HEK293 (cell line): ENCODE measurements around the gene EPHX1.

Source experiments
- CTCF ChIA-PET: fragments of 350-600 bp; formaldehyde crosslinking; extraction: SDS; loops from one replicate; lab custom pipeline; 2021; ENCODE audit warnings: antibody characterized with exemption; lab: Yijun Ruan, JAX
- POLR2A ChIA-PET: fragments of 300-600 bp; formaldehyde crosslinking; extraction: SDS; loops from one replicate; lab custom pipeline; 2020; ENCODE audit warnings: antibody characterized with exemption, inconsistent platforms; lab: Yijun Ruan, JAX
- H3K27ac ChIP-seq: fragments of 200-500 bp; sonication (Bioruptor generic); 2 replicates; pipeline ENCODE4 v1.5.1; 2014; ENCODE audit warnings: low read depth, low read length, control low read depth, inconsistent platforms; ENCODE audit errors: extremely low read depth
- H3K36me3 ChIP-seq, 2 experiments: fragments of 200-500 bp in 1 of 2; sonication (Bioruptor generic) in 1 of 2; 1 replicate in 1 of 2; 2 replicates in 1 of 2; pipeline ENCODE4 v1.5.1; 2014 to 2017; ENCODE audit warnings: inconsistent platforms in 2 of 2, low read length in 2 of 2; ENCODE audit not compliant: control insufficient read depth in 2 of 2, insufficient read depth in 1 of 2
- H3K4me1 ChIP-seq: fragments of 200-500 bp; sonication (Bioruptor generic); 2 replicates; pipeline ENCODE4 v1.5.1; 2014; ENCODE audit warnings: mild to moderate bottlenecking, low read length, inconsistent platforms; ENCODE audit not compliant: control insufficient read depth, insufficient read depth
- H3K4me3 ChIP-seq: 2 replicates; pipeline ENCODE4 v1.5.1; 2011; ENCODE audit warnings: low read depth, mild to moderate bottlenecking, control low read depth, low read length, moderate library complexity
- H3K9me3 ChIP-seq: fragments of 200-500 bp; sonication (Bioruptor generic); 2 replicates; pipeline ENCODE4 v1.5.1; 2014; ENCODE audit warnings: low read depth, low read length, inconsistent platforms; ENCODE audit not compliant: control insufficient read depth, insufficient read depth
- BCL11B ChIP-seq: fragments of 450-650 bp; formaldehyde crosslinking; IDR thresholded peaks from 2 replicates; pipeline ENCODE4 v1.5.1; 2016; ENCODE audit warnings: low read depth, missing biosample characterization, missing genetic modification characterization
- HOXD13 ChIP-seq: sonication (generic); formaldehyde crosslinking; IDR thresholded peaks from 2 replicates; pipeline ENCODE4 v1.8.0; 2022; ENCODE audit warnings: missing genetic modification reagents, borderline replicate concordance
- OSR2 ChIP-seq: fragments of 450-650 bp; formaldehyde crosslinking; IDR thresholded peaks from 2 replicates; pipeline ENCODE4 v1.5.1; 2016; ENCODE audit warnings: missing biosample characterization, missing genetic modification characterization
- RBAK ChIP-seq: fragments of 450-650 bp; formaldehyde crosslinking; IDR thresholded peaks from 2 replicates; pipeline ENCODE4 v1.5.1; 2016; ENCODE audit warnings: missing biosample characterization, missing genetic modification characterization
- SETDB1 ChIP-seq: IDR thresholded peaks from one replicate; pipeline ENCODE4 v1.6.1; 2017; ENCODE audit warnings: mild to moderate bottlenecking, low read length, moderate library complexity, mixed read lengths; ENCODE audit not compliant: insufficient read length
- SP3 ChIP-seq: fragments of 450-650 bp; formaldehyde crosslinking; IDR thresholded peaks from 2 replicates; pipeline ENCODE4 v1.5.1; 2016; ENCODE audit warnings: missing biosample characterization, missing genetic modification characterization
- ZNF202 ChIP-seq: fragments of 450-650 bp; formaldehyde crosslinking; IDR thresholded peaks from 2 replicates; pipeline ENCODE4 v1.5.1; 2016; ENCODE audit warnings: missing biosample characterization, missing genetic modification characterization, borderline replicate concordance
- ZNF37A ChIP-seq: fragments of 450-650 bp; IDR thresholded peaks from 2 replicates; pipeline ENCODE4 v1.5.1; 2018; ENCODE audit warnings: missing biosample characterization, missing genetic modification characterization
- ZNF416 ChIP-seq: fragments of 450-650 bp; formaldehyde crosslinking; IDR thresholded peaks from 2 replicates; pipeline ENCODE4 v1.5.1; 2016; ENCODE audit warnings: missing biosample characterization, missing genetic modification characterization
- ZNF549 ChIP-seq: fragments of 450-650 bp; IDR thresholded peaks from 2 replicates; pipeline ENCODE4 v1.5.1; 2018; ENCODE audit warnings: missing biosample characterization, missing genetic modification characterization, mild to moderate bottlenecking, inconsistent platforms, moderate library complexity
- ZNF585B ChIP-seq: fragments of 450-650 bp; formaldehyde crosslinking; IDR thresholded peaks from 2 replicates; pipeline ENCODE4 v1.5.1; 2016; ENCODE audit warnings: missing biosample characterization, missing genetic modification characterization
- ZNF639 ChIP-seq: fragments of 450-650 bp; formaldehyde crosslinking; IDR thresholded peaks from 2 replicates; pipeline ENCODE4 v1.5.1; 2016; ENCODE audit warnings: missing biosample characterization, missing genetic modification characterization
- ZNF654 ChIP-seq: fragments of 450-650 bp; formaldehyde crosslinking; IDR thresholded peaks from 2 replicates; pipeline ENCODE4 v1.5.1; 2016; ENCODE audit warnings: low read depth, missing biosample characterization, missing genetic modification characterization
- ZSCAN23 ChIP-seq: fragments of 450-650 bp; formaldehyde crosslinking; IDR thresholded peaks from 2 replicates; pipeline ENCODE4 v1.5.1; 2016; ENCODE audit warnings: missing biosample characterization, missing genetic modification characterization
- ZSCAN4 ChIP-seq: fragments of 450-650 bp; formaldehyde crosslinking; IDR thresholded peaks from 2 replicates; pipeline ENCODE4 v1.5.1; 2017; ENCODE audit warnings: missing biosample characterization, missing genetic modification characterization
- TF ChIP-seq, protein P1 (sequence below): fragments of 450-650 bp; formaldehyde crosslinking; IDR thresholded peaks from 2 replicates; pipeline ENCODE4 v1.5.1; 2016; ENCODE audit warnings: missing biosample characterization, missing genetic modification characterization
- TF ChIP-seq, protein P2 (sequence below): fragments of 450-650 bp; formaldehyde crosslinking; conservative IDR thresholded peaks from 2 replicates; pipeline ENCODE4 v1.5.1; 2016; ENCODE audit warnings: low read depth, missing biosample characterization, missing genetic modification characterization

The EPHX1 gene

DNA sequence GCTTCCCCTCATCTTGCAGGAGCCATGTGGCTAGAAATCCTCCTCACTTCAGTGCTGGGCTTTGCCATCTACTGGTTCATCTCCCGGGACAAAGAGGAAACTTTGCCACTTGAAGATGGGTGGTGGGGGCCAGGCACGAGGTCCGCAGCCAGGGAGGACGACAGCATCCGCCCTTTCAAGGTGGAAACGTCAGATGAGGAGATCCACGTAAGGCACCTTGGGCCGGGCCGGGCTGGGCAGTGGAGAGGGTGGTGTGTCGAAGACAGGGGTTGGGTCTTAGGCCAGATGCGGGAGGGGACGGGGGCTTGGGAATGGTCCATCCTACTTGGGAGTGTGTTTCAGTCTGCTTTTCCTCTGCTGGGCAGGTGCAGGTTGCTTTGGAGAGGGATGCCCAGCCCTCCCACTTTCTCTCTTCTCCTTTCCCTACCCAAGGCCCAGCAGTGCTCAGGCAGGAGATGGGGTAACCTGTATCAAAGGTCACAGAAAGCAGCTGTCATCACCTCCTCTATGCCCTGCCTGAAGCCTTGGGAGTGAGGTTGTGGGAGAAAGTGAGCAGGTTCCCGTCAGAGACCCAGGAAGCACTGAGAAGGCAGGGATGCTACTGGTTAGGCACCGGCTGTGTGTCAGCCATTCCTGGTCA is 18.9 kb downstream of the EPHX1 start:
- ChIA-PET POLR2A (no interaction called here), CTCF (interaction anchor here (0.7 kb wide), 1 partner anchor 250 kb away, joined by 4 read pairs; no protein-coding TSS in a partner anchor)
- peaks cover 18 to 34% of the 10 kb centered on the region in 2 experiments for H3K36me3 ChIP-seq
- no peak overlapping the region for H3K4me3 ChIP-seq
- no peaks in the 10 kb centered on the region for H3K9me3 ChIP-seq
- TF ChIP-seq ZNF654 (tag by site-specific recombination) (no peak), ZNF639 (tag by site-specific recombination) (no peak), RBAK (tag by site-specific recombination) (no peak), SETDB1 (no peak), ZNF549 (tag by site-specific recombination) (no peak), HOXD13 (CRISPR knock-in tag) (no peak), ZNF37A (tag by site-specific recombination) (no peak), ZSCAN23 (tag by site-specific recombination) (no peak), BCL11B (tag by site-specific recombination) (no peak), ZNF585B (tag by site-specific recombination) (no peak), ZNF202 (tag by site-specific recombination) (no peak), ZSCAN4 (tag by site-specific recombination) (no peak), ZNF416 (tag by site-specific recombination) (no peak), OSR2 (no peak), SP3 (tag by site-specific recombination) (no peak)
- TF ChIP-seq, protein P1, sequence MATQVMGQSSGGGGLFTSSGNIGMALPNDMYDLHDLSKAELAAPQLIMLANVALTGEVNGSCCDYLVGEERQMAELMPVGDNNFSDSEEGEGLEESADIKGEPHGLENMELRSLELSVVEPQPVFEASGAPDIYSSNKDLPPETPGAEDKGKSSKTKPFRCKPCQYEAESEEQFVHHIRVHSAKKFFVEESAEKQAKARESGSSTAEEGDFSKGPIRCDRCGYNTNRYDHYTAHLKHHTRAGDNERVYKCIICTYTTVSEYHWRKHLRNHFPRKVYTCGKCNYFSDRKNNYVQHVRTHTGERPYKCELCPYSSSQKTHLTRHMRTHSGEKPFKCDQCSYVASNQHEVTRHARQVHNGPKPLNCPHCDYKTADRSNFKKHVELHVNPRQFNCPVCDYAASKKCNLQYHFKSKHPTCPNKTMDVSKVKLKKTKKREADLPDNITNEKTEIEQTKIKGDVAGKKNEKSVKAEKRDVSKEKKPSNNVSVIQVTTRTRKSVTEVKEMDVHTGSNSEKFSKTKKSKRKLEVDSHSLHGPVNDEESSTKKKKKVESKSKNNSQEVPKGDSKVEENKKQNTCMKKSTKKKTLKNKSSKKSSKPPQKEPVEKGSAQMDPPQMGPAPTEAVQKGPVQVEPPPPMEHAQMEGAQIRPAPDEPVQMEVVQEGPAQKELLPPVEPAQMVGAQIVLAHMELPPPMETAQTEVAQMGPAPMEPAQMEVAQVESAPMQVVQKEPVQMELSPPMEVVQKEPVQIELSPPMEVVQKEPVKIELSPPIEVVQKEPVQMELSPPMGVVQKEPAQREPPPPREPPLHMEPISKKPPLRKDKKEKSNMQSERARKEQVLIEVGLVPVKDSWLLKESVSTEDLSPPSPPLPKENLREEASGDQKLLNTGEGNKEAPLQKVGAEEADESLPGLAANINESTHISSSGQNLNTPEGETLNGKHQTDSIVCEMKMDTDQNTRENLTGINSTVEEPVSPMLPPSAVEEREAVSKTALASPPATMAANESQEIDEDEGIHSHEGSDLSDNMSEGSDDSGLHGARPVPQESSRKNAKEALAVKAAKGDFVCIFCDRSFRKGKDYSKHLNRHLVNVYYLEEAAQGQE (tag by site-specific recombination), result no peak
- TF ChIP-seq, protein P2, sequence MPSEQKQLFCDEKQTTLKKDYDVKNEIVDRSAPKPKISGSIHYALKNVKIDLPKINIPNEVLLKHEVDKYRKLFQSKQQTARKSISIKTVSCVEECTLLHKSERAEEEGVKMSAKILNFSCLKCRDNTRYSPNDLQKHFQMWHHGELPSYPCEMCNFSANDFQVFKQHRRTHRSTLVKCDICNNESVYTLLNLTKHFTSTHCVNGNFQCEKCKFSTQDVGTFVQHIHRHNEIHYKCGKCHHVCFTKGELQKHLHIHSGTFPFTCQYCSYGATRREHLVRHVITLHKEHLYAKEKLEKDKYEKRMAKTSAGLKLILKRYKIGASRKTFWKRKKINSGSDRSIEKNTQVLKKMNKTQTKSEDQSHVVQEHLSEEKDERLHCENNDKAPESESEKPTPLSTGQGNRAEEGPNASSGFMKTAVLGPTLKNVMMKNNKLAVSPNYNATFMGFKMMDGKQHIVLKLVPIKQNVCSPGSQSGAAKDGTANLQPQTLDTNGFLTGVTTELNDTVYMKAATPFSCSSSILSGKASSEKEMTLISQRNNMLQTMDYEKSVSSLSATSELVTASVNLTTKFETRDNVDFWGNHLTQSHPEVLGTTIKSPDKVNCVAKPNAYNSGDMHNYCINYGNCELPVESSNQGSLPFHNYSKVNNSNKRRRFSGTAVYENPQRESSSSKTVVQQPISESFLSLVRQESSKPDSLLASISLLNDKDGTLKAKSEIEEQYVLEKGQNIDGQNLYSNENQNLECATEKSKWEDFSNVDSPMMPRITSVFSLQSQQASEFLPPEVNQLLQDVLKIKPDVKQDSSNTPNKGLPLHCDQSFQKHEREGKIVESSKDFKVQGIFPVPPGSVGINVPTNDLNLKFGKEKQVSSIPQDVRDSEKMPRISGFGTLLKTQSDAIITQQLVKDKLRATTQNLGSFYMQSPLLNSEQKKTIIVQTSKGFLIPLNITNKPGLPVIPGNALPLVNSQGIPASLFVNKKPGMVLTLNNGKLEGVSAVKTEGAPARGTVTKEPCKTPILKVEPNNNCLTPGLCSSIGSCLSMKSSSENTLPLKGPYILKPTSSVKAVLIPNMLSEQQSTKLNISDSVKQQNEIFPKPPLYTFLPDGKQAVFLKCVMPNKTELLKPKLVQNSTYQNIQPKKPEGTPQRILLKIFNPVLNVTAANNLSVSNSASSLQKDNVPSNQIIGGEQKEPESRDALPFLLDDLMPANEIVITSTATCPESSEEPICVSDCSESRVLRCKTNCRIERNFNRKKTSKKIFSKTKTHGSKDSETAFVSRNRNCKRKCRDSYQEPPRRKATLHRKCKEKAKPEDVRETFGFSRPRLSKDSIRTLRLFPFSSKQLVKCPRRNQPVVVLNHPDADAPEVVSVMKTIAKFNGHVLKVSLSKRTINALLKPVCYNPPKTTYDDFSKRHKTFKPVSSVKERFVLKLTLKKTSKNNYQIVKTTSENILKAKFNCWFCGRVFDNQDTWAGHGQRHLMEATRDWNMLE, result no peak
- H3K4me1 ChIP-seq, result no peaks in the 10 kb centered on the region
- no peak overlapping the region for H3K27ac ChIP-seq
